NCI-H2171 (cell line): ENCODE data around the gene CLEC4E.
"Not testable (repeated sequence)": the region's sequence is repeated elsewhere in the genome, so short reads cannot be mapped to it uniquely, and the experiment has no call there.

Experiments used
- DNase-seq: peaks from one replicate; lab custom pipeline; 2025; lab: John Stamatoyannopoulos, UW

Gene CLEC4E

GRCh38 chr12:8540831-8541230 is at the start of gene CLEC4E:
Gene CLEC4E (minus strand): TSS chr12:8540905. CDS start chr12:8540797, 108 bp downstream.
- not testable (repeated sequence) for DNase-seq

DNA sequence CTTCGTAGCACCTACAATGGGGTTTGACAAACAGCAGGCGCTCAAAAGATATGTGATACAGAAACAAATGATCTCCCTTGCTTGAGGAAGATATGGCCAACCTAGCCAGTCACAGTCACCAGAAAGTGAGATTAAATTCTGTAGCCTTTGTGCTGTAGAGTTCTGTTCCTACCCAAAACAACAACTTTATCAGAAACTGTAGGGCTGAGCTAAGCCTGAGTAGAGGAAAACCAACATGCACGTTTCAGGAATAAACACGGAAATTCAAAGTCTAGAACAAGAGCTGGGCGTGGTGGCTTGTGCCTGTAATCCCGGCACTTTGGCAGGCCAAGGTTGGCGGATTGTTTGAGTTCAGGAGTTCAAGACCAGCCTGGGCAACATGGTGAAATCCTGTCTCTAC is 49.0 kb upstream of the CLEC4E start:
- no peak for DNase-seq

DNA sequence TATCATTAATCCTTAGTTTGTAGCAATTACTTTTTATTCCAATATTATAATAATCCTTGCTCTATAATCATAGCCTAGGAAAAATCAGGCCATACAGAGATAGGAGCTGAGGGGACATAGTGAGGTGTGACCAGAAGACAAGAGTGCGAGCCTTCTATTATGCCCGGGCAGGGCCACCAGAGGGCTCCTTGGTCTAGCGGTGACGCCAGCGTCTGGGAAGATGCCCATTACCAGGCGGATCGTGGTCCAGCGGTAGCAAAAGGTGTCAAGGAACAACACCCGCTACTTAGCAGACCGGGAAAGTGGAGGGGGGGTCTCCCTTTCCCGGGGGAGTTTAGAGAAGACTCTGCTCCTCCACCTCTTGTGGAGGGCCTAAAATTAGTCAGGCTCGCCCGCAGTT is 43.8 kb upstream of the CLEC4E start:
- not testable (repeated sequence) for DNase-seq

GRCh38 chr12:8584004-8584403 is 43.3 kb upstream of the CLEC4E start:
- DNase-seq = no peak

- DNase-seq = no peak
These were observed 40.5 kb upstream of the CLEC4E start for GRCh38 chr12:8581098-8581784.

DNA sequence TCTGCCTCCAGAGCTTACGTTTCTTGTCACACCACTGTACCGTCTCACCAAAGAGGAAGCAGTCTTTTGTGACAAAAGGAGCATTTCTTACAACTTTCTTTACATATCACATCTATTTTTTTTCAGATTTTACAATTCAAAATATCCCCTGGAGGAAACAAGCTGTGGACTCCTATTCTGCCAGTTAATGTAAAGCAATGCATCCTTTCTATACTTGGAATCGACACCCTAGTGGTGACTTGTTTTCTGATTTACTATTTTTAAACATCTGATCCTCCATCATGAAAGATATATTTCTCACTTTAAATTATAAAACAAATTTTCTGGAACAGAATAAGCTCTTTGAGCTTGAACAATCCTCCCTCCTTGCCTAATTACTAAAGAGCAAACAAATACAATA is 37.2 kb upstream of the CLEC4E start:
- DNase-seq = no peak

GRCh38 chr12:8572507-8572906 is 31.8 kb upstream of the CLEC4E start:
- DNase-seq = no peak

DNA sequence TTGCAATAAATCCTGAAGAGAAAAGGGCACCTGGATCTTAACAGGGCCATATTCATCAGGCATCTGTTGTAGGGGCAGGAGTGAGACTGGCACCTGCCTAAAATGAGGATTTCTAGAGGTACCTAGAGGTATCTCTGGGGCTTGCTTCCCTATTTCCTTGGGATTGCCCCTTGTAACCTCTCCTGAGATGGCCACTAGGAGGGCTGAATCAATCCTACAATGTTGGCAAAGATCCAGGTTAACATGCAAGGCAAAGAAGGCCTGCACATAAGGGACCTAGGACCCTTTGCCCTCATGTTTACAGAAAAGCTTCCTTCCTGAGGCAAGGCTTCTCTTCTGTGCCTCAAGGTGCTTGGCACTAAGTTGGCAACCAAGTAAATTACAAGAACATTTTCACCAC is 25.8 kb upstream of the CLEC4E start:
- DNase-seq = no peak

DNA sequence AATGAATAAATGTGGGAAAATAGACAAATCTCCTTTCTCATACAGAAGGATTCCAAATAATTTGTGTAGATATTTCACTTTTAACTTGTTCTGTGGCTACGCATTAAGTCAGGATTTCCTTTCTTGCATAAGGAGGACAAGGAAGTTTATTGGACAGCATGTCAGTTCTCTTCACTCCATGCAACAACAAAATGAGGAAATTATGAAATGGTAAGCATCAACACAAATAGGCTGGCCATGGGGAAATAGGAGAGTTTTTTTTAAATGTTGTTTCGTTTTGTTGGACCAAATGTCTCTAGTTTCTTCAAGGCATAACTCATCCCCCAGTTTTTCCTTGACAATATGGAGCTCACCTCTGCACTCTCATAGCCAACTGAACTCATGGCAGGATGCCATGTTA is 25.3 kb upstream of the CLEC4E start:
- DNase-seq = not testable (repeated sequence)

DNA sequence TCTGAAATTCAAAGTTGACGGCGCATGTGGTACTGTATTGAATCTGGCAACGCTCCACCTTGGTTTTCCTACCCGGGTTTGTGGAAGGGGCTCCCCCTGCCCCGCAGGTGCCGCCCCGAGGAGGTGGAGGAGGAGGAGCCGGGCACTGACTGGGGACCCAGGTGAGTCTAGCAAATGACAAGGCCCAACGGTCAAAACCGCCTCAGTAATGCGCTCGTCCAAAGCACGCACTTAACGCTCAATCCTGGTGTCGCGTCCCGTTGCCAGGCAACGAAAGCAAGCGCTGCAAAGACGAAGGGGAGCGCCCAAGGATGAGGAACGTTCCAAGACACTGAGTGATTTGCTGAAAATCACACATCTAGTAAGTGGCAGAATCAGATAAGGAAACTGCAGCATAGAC is 24.0 kb upstream of the CLEC4E start:
- no peak for DNase-seq

- DNase-seq = no peak
These were observed 22.7 kb upstream of the CLEC4E start for GRCh38 chr12:8563356-8563755.

DNA sequence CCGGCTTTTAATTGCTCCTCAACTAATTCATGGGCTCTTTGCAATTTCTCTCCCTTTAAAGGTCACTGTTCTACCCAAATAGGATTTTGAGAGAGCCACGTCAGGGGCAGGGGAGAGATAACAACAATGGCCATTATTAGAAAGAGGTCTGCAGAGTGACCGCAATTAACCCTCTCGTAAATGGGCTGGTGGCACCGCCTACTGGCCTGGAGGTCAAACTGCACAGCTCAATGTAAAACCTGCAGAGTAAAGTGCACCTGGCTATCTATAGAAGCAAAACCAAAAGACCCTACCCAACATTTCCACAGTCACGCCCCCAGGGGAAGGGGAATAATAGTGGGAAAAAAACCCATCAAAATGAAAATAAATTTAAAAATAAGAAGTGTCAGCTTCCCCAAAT is 21.6 kb upstream of the CLEC4E start:
- DNase-seq = no peak

- DNase-seq = no peak
These were observed 20.3 kb upstream of the CLEC4E start for GRCh38 chr12:8561011-8561410.

GRCh38 chr12:8559676-8560075 is 19.0 kb upstream of the CLEC4E start:
- DNase-seq = no peak

- no peak for DNase-seq
These were observed 15.9 kb upstream of the CLEC4E start for GRCh38 chr12:8556531-8557097.

DNA sequence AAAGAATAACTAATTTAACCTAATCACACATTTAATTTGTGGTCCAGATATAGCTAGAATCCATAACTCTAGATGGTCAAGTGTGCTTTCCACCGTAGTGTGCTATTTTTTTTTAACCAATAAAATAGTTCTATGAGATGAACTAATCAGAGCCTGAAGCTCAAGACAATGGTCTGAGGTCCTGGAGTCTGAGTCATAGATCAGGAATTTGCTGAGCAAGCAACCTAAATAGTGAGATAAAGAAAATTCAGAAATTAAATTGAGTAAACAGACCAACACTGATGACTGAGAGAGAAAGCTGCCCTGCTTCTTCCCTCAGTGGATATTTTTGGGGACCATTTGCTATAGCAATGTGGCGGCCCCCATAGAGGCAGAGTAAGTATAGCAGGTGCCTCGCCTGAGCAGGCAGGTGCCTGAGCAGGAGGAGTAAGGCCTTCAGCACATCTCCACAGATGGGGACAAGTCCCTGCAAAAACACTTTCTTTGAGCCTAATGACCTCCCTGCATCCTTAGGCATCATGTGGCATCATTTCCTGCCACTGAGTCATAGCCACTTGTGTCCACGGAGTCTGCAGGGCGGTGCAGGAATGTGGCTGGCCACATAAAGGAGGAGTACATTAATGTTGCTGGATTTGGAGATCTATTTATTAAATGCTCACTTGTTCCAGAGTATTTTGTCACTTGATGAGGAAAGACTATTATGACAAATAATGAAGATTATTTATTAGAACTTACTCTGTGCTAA is 13.9 kb upstream of the CLEC4E start:
- DNase-seq = no peak

DNA sequence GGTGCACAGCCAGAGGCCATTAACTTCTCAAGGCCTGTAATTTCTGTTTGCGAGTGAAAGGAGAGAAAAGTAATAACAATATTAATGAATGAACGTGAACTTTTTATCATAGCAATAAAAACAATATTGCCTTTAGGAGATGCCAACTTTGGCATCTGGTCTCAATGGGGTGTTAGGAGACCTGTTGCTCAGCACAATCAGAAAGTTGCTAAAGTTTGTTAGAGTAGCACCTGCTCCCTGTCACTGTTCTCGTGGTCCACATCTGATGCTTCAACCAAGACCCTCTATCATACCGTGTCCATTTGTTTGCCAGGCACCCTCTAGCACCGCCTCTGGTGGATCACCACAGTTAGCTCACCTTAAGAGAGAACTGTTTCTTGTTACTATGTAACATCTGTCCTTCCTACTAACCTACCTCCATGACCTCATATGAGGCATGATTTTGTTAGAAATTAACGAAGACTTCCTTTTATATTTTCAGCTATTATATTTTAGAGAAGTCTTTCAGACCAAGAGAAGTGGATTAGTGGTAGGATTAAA is 12.5 kb upstream of the CLEC4E start:
- no peak for DNase-seq

GRCh38 chr12:8549381-8549780 is 8.7 kb upstream of the CLEC4E start:
- DNase-seq = no peak

- no peak for DNase-seq
These were observed 7.5 kb upstream of the CLEC4E start for GRCh38 chr12:8548192-8548591.

DNA sequence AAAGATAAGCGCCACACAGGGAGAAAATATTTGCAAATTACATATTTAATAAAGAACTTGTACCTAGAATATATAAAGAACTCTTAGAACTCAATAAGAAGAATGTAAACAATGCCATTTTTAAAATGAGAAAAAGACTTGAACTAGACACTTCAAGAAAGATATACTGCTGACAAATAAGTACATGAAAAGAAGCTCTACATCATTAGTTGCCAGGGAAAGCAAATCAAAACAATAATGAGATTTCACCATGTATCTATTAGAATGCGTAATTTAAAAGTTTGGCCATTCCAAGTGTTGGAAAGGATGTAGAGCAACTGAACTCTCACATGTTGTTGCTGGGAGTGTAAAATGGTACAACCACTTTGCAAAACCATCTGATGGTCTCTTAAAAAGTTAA is 6.9 kb upstream of the CLEC4E start:
- no peak for DNase-seq

- DNase-seq = no peak
These were observed 5.9 kb upstream of the CLEC4E start for GRCh38 chr12:8546591-8546990.

- DNase-seq = peak; percentile 72
These were observed 3.6 kb upstream of the CLEC4E start for GRCh38 chr12:8544295-8544694.

GRCh38 chr12:8541562-8541961 is 857 bp upstream of the CLEC4E start:
- no peak for DNase-seq
